ENCODE measurements around the gene PCNX1.
"Not testable (repeated sequence)": the region's sequence is repeated elsewhere in the genome, so short reads cannot be mapped to it uniquely, and the experiment has no call there.

Gene PCNX1

DNA sequence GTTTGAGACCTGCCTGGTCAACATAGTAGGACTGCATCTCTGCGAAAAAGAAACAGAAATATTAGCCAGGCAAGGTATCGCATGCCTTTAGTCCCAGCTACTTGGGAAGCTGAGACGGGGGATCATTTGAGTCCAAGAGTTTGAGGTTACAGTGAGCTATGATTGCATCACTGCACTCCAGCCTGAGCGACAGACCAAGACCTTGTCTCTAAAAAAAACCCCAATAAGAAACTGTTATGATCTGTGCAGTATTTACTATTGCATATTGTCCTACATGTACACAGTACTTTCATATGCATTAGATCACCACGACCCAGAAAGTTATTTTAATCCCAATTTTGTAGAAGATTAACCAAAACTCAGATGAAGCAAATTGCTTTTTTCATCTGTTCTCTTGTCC lies 187.5 kb downstream of the PCNX1 start:
- DNase-seq = no peak

- no peak for DNase-seq
Observed at GRCh38 chr14:71096947-71097346, 189.7 kb downstream of the PCNX1 start.

DNA sequence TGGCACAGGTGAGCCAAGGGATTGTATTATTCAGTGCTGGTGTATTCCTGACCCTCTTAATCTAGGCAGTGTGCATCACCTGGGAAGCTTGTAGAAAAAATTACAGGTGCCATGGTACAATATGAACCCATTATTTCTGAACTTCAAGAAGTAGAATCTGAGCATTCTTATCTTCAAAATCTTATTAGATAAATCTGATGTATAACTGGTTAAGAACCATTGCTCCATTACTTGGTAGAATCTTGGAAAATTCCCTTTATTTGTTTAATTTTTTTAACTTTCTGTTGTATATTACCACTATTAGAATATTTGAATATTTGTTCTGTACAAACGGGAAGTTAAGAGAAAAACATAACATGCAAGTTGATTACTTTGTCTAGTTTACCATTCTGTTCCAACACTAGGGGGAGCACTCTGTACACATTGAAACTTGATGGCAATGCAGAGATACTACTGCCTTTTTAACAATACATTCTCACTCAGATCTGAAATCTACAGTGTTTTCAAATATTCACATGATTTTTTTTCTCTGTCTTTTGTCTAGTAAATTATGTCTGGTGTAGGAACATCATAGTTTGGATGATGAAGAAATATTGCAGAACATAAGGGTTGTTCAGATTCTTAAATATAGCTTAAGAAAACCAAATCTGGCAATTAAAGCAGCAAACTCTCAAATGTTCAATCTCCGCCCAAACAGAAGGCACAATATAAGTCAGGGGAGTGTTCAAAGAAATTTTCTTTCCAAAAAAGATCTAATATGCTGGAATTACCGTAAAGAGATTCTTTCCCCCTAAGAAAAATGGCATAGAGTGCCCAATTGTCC lies 196.6 kb downstream of the PCNX1 start:
- DNase-seq = peak in 1 of 2 donors; percentile 60

- DNase-seq = no peak
Observed at GRCh38 chr14:71105177-71105576, 197.9 kb downstream of the PCNX1 start.

DNA sequence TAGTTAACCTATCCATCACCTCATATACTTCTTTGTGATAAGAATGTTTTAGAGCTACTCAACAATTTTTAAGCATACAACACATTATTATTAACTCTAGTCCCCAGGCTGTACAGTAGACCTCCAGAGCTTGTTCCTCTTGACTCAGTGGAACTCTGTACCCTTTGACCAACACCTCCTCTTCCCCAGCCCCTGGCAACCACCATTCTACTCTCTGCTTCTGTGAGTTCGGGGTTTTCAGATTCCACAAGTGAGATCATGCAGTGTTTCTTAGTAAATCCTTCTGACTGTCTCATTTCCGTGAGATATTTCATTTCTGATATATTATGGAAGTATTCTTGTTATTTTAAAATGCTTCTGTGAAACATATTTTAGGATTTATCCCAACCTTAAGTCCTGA lies 200.7 kb downstream of the PCNX1 start:
- DNase-seq = no peak

GRCh38 chr14:71108398-71109119 lies 201.3 kb downstream of the PCNX1 start:
- no peak for DNase-seq

- DNase-seq = no peak
Observed at GRCh38 chr14:71113376-71113775, 206.1 kb downstream of the PCNX1 start.

- DNase-seq = no peak
Observed at GRCh38 chr14:71114565-71114964, 207.3 kb downstream of the PCNX1 start.

DNA sequence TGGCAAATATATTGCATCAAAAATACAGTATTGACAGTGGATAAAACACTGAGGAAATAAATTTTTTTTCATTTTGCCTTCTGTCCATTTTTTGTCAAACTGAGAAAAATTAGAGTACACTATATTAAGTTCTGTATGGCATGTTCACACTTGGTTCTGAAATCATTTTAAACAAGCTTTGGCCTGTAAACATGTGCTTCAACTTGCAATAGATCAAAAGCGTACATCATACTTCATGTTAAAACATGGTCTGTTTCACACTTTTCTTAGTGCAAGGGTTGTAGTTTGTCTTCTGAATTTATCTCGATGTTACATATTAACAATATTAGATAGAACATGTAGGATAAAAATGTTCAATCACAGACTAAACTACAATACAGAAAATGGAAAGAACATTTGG lies 208.0 kb downstream of the PCNX1 start:
- DNase-seq = no peak

DNA sequence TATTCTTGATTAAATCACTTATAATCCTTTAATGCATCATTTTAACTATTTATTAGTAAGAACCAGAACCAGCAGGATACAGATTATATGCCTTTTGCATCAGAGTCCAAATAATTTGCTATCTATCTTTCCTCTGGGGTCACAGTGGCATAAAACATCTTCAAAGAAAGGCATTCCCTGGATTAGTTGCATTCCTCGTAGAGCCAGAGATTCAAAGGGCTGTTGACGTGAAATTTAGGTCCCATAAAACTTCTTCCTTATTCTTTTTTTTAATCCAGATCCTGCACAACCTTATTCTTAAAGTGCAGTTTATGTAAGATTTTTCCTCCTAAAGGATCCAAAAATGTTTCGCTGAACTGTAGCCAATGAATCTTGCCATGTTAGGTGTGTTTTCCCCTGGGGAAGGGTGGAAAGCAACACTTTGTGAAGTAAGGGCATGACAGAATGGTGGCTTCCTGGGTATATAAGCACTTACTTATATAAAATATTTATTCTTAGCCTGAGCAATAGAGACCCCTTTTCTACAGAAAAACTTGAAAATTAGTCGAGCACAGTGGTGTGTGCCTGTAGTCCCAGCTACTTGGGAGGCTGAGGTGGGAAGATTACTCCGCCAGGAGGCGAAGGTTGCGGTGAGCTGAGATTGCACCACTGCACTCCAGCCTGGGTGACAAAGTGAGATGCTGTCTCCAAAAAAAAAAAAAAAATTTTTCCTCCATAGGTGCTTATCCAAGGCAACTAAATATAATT lies 208.7 kb downstream of the PCNX1 start:
- DNase-seq = no peak

DNA sequence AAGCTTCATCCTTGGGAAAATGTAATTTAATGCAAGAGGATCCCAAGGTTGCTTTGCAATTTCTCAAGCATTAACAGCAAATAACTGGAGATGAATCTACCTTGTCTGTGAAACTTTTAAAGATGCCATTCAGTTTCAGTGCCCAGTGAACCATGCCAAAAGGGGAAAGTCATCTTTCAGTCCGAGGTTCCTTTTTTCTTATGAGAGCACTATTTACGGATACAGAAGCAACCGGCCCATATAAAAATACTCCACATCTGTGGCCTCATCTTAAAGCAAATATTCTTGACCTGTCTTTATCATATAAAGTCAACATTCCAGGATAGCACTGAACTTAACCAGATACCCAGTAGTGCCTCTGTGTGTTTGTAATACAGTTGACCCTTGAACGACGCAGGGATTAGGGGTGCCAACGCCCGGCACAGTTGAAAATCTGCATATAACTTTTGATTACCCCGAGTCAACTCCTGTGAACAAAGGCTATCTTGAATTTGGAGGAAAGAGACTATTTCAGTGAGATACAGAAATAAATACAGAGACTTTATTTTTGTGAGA lies 209.4 kb downstream of the PCNX1 start:
- DNase-seq = no peak

DNA sequence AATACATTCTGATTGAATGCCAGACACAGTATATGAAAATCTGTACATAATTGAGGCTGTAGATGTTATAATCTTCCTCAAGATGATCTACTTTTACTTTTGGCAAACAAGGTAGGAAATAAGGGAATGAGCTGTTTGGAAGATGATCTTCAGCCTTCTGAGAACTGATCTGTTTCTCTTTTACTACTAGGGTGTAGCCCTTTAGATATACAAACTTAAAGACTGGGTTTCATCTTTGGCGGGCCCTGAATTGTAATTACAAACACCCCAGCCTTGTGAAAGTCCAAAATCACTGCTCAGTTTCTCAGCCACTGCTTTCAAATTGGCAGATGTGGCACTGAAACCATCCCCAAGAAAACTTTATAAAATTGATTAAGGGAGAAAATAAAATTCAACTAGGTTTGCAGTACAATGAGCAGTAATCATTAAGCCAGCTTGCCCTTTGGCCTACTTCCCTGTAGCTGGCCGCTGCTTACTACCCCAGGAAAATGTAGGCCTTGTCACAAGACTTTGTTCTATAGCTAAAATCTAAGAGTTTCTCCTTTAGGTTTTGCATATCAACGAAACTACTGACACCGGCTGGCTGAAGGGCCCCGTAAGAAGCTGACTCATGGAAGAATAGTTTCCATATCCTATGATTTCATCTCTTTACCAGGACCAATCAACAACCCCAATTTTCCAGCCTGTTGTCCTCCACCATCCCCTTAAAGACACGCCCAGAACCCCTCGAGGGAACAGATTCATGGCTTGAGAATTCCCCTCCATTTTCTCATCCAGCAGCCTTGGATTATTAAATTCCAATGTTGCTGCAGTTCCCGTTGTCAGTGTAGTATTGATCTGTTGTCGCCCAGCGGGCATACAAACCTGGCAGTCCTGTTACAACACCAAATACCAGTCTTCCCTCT lies 210.8 kb downstream of the PCNX1 start:
- no peak for DNase-seq

DNA sequence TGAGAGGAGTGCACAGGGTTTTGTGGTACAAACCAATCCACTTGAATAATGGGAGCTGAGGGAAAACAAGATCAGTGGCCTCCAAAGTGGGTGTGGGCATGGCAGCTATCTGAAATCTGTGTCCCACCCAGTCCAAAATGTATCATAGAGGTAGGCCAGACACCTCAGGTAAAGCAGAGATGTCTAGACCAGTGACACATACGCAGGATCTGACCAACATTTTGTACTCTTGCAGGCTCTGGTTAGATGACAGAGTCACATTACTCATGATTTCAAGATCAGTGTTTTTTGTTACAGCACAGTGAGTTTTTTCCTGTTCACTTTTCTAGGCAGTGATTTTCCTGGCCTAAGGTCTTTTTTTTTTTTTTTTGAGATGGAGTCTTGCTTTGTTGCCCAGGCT lies 211.8 kb downstream of the PCNX1 start:
- no peak for DNase-seq

- no peak for DNase-seq
Observed at GRCh38 chr14:71119832-71120231, 212.6 kb downstream of the PCNX1 start.

GRCh38 chr14:71121001-71121400 lies 213.7 kb downstream of the PCNX1 start:
- DNase-seq = no peak

DNA sequence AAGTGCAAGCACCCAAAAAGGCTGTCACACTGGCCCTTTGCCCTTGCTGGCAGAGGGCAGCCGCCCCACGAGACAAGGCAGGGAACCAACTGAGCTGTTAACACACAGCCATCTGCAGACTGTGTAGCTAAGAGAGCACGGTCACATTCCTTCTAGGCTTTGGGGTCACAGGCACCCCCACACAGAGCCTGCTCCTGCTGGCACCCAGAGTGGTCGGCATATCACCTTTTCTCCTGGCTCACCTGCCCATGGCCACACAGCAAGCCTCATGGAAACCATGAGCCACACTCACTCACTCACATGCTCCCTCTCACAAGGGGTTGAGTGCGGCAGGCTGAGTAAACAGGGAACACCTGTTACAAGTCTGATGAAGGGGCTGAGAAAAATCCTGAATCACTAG lies 214.5 kb downstream of the PCNX1 start:
- no peak for DNase-seq

GRCh38 chr14:71122866-71123565 lies 215.8 kb downstream of the PCNX1 start:
- DNase-seq = no peak

DNA sequence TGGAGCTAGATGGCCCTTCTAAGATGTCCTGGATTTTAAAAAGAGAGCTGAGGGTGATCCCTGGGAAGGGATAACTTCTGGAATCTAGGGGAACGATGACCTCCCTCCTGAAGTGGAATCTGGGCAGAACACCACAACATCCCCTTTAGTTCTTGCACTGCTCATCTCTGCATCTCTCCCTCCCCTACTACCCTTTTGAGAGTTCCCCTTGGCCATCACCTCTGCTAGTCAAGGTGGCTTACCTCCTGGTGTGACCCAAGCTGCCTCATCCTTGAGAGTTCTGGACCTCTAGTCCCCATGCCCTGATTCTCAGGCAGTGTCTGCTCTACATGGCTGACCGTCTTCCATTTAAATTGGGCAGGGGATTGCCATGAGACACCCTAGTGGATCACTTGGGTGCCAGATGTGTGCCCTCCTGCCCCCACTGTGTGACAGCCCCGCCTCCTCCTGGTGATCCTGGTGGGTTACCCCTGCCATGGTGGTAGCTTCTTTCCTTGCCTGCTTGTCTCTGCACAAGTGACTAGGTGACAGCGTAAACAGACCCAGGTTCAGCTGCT lies 216.4 kb downstream of the PCNX1 start:
- DNase-seq = no peak

GRCh38 chr14:71129716-71130490 lies 222.6 kb downstream of the PCNX1 start:
- not testable (repeated sequence) for DNase-seq

GRCh38 chr14:71130491-71131179 lies 223.4 kb downstream of the PCNX1 start:
- DNase-seq = peak in 1 of 2 donors; percentile 13
